ENCODE measurements around the gene ALDH1A2.

GRCh38 chr15:58114388-58114787, 48.9 kb upstream of the ALDH1A2 start:
- TF ChIP-seq NFIC (IDR thresholded peaks at IDR 0.05; ENCODE audit: borderline replicate concordance) (no peak), CTCF (IDR thresholded peaks at IDR 0.05) (no peak), EP300 (IDR thresholded peaks at IDR 0.05; ENCODE audit: borderline replicate concordance in 1 of 2, low read depth in 1 of 2, low read length in 1 of 2) (no peak), SIN3A (IDR thresholded peaks at IDR 0.05; ENCODE audit: borderline replicate concordance, low read depth, low read length) (no peak), GABPA (IDR thresholded peaks at IDR 0.05; ENCODE audit: low read depth) (no peak), YY1 (IDR thresholded peaks at IDR 0.05; ENCODE audit: low read depth) (no peak)
